OCI-M2 (cell line): ENCODE results near the gene UNC50.

Experiments used
- DNase-seq: peaks from one replicate; lab custom pipeline; 2025; ENCODE audit not compliant: unreplicated experiment; lab: John Stamatoyannopoulos, UW

UNC50 gene, protein sequence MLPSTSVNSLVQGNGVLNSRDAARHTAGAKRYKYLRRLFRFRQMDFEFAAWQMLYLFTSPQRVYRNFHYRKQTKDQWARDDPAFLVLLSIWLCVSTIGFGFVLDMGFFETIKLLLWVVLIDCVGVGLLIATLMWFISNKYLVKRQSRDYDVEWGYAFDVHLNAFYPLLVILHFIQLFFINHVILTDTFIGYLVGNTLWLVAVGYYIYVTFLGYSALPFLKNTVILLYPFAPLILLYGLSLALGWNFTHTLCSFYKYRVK

DNA sequence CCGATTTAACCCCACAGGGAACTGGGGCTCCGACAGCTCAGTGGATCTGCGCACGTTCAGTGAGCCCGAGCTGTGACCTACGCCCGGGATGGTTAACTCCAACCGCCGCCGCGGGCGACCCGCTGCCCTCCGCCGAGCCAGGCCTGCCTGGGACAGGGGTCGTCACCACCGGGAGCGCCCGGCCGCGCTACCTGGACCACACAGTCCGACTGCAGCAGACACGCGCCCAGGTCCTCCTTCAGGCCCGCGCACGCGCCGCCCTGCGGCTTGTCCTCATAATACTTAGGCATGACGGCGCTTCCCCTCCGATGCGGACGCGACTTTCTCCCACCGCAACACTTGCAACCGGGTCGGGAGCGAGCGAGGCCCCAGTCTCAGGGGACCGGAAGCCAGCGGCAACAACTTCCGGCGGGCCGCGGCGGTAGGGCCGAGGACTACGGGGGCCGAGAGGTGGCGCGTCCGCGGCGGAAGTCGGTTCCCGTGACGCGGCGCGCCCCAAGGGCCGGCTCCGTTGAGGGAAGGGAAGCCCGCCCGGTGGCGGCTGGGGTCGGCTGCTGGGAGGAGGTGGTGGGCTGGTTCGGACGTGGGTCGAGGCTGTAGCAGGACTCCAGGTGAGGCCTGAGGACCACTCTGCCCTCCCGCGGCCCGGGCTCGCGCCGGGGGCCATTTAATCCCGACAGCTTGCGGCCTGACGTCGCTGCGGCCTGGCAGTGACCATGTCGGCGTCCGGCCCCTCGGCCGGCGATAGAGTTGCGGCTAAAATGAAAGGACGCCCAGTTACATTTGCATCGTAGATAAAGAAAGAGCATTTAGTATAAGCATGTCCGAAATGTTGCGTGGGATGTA lies at the start of gene UNC50, which contains the start of gene COA5:
Gene UNC50, plus strand, starts transcription at position 474 of the 846 bp plus-strand sequence. CDS start 1,171 bp downstream, outside the sequence.
Gene COA5, minus strand, starts transcription at position 397 of the 846 bp plus-strand sequence. Its CDS starts 107 bp downstream, at position 290.
- peak; percentile 14 for DNase-seq

DNA sequence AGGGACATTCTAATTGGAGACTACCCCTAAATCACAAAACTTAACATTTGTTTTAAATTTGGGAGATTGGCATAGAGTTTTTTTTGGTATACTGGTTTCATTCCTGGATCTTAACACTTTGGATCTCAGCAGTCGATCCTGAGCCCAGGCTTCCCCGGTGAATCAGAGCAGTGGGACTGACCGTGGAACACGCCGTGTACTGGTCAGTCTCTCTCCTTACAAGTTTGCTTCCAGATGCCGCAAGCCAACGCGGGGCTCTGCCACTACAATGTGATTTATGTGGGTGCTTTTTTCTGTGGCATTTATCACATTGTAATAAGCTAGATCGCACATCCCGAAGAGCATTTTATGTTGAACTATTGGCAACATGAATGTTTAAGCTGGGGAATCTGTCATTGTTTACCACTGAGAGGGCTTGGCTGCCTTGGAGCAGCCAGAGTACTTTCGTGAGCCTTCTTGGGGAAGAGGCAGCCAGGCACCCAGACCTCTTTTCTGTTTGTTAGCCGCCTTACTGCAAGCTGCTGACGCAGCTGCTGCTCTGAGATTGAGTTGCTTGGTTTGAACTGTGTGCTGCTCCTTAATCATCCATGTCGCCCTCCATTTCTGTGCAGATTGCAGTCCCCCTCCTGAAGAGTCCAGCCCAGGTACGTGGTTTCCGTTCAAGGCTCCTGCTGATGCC lies 49.4 kb upstream of the UNC50 start:
- DNase-seq, result no peak

DNA sequence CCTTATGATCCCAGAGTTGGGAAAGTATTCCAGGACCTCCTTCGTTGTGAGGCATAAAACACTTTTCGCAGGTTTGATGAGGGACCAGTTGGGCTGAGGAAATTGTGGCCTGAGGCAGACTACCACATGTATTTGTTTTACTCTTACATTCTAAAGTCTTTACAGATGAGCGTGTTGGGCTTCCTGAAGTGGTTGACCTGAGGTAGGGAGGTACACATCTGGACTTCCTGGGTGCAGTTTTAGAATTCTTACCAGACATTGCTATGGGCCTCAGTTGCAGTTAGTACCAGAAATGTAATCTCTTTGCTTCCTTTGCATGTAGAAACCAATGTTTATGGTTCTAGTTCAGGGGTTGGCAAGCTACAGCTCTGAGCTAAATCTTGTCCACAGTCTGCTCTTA lies 48.8 kb upstream of the UNC50 start:
- DNase-seq, result no peak

DNA sequence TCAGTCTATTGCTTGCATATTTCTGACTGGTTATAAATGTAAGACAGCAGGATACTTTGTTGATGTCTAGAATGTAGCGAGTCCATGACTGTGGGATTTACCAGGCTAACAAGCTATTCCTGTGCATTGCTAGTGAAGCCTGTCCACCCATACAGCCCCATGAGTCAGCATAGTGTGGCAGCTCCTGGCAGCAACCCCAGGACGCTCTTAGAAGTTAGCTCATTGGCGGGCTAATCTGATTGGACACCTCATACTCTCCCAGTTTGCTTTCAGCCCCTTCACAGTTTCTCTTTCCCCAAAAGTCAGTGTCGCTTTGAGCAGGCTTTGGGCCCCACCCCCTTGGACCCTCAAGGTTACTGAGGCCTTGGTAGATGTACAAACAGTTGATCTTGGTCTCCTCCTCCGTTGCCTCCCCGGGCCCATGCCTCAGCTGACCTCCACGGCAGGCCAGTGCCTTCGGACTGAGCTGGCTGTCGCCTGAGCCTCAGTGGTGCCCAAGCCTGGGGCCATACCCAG lies 48.1 kb upstream of the UNC50 start:
- no peak for DNase-seq

DNA sequence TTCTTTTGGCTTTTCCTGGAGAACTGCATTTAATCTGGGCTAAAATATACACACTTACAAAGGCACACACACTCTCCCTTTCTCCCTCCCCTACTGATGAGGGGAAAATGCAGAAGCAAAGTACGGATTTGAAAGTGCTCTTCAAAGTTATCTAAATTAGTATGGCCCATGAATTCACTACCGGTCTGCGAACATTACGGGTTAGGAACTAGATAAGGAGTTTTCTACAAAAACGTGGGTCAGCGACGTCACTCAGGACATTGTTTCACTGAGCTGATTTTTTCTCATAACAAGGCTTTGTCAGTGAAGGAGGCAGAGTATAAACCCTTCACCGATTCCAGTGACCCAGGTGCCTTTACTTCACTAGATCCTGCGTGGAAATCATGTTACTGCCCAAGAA lies 47.4 kb upstream of the UNC50 start:
- no peak for DNase-seq

DNA sequence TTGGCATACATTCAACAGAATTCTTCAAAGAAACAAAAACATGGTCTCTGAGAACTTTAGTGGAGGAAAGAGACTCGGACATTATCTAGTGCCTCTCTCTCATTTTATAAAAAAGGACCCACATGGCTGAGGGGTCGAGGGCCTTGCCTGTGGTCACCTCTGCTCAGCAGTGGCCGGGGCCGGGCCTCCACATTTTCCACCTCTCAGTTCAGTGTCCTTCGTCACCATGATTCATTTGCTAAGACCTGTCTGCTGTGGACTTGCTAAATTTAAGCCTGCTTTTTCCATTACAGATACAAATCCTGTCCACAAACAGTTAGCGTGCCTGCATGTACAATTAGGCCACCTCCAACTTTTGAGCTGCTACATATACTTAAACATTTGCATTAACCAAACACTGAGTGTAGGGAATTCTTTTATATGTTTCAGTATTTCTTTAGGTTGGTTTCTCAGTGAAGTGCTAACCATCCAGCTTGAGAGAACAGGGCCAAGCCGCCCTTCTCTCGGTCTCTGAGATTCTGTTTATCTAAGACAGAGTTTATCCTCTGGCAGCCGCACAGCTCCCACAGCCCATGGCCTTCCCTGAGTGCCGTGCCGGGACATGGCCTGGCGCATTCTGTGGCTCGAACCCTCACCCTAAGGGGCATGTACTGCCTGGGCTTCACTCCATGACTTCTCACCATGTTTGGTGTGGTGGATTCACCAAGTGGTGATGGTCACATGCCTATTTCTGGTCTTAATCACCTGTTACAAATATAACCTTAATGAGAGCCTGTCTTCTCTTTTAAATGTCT lies 46.3 kb upstream of the UNC50 start:
- no peak for DNase-seq

DNA sequence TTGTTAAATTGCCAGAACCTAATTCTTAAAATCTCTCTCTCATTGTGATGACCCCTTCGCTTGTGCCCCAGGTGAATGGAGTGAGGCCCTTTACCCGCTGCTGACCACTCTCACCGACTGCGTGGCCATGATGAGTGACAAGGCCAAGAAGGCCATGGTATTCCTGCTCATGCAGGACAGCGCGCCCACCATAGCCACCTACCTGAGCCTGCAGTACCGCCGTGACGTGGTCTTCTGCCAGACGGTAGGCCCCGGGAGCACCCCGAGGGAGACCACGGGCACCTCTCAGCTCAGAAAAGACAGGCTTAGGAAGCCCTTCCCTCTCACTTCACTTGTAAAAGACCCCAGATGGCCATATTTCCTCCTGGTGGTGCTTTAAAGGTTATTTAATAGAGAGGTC lies 45.0 kb upstream of the UNC50 start:
- no peak for DNase-seq

DNA sequence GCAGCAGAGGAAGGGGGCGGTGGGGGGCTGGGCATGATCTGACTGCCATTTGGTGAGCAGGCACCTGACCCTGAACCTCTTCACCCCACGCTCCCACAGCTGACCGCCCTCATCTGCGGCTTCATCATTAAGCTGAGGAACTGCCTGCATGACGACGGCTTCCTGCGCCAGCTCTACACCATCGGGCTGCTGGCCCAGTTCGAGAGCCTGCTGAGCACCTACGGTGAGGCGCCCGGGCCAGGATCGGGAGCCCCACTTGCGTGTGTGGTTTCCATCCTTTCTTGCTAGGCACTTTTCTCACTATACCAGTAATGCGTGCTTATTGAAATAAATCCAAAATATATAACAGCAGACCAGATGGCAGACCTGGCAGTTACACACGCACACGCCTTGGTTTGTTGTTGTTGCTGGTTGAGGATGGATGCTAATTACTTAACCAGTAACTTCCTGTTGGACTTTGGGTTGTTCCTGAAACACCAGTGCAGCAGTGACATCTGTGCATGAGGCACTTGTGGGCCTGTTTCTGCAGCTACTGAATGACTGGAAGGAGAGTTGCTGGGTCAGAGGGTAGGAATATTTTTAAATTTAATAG lies 43.8 kb upstream of the UNC50 start:
- DNase-seq, result no peak

DNA sequence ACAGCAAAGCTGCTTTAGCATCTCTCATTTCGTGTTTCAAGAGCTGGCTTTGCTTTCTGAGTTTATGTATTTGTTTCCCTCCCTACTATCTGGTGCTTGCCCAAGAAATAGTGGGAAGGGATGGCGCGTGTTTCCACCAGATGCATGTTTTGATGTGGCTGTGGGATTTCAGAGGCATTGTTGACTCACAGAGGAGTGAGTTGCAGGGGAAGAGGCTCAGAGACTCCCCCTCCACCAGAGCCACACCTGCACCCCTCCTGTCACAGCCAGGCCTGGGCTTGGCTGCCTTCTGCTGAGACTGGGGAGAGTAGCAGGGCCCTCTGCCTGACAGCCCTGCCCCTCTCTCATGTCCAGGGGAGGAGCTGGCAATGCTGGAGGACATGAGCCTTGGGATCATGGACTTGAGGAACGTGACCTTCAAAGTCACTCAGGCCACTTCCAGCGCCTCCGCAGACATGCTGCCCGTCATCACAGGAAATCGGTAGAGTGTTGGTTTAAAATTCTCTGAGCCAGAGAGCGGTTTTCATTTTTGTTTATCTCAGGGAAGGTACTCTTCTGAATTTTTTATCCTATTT lies 43.0 kb upstream of the UNC50 start:
- no peak for DNase-seq

DNA sequence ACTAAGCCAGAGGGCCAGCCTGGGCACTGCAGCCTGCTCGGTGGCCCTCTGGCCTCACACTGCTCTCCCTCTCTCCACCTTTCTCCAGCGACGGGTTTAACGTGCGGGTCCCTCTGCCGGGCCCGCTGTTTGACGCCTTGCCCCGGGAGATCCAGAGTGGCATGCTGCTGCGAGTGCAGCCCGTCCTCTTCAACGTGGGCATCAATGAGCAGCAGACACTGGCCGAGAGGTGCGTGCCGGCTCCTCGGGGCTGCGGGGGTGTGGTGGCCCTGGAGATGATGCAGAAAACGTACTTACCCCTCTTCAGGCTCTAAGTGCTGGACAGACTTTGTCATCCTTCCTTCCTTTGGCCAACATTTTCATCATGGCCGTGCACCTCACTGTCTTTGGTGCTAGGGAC lies 42.4 kb upstream of the UNC50 start:
- DNase-seq, result no peak

DNA sequence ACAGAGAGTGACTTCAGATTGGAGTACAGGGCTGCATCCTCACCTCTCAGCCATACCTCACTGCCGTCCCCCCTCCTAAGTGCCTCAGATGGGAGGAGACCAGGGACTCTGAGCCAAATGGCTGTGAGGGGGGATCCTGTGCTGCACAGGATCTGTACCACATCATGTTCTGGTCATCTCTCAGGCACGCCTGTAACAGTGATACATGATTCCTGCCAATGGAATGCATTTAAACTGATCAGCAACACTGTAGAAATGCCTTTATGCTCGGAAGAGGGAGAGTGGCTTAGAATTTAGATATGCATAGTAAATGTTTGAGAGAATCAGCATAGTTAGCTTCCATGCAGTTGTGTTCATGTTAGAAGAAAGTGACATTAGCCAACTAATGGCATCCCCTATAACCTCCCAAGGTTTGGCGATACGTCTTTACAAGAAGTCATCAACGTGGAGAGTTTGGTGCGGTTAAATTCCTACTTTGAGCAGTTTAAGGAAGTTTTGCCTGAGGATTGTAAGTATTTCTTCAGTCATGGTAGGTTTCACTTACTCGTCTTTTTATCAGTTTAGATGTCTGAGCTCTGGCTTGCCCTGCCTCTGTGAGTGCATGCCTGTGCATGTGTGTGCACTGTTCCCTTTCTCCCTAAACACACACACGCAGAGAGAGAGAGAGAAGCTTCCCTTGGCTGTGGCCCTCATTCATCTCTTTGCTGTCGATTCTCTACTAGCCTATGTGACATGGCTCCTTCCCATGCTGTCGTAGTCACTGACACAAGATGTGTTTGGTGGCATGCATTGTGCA lies 40.0 kb upstream of the UNC50 start:
- no peak for DNase-seq

DNA sequence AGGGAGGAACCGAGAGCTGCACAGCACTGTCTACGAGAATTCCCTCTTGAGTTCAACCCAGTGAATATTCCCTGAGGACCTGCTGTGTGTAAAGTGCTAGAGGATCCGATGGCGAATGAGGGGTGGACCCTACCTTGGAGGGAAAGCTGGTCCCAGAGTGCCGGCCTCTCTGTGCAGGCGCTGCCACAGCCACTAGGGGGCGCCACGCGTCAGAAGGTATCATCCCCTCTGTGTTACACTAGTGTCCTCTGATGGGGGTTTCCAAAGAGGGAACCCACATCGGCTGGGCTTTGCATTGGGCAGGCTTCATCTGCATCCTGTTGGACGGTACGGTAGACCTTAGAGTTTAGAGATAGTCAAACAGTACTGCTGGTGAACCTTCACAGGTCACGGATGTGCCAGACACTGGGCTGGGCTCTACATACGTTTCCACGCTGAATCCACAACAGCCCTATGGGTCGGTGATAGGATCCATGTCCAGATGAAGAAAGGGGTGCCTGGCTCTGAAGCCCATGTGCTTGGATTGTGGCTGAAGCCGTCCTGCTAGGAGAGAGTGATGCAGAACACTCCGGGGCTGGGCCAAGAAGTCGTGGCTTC lies 39.1 kb upstream of the UNC50 start:
- no peak for DNase-seq

DNA sequence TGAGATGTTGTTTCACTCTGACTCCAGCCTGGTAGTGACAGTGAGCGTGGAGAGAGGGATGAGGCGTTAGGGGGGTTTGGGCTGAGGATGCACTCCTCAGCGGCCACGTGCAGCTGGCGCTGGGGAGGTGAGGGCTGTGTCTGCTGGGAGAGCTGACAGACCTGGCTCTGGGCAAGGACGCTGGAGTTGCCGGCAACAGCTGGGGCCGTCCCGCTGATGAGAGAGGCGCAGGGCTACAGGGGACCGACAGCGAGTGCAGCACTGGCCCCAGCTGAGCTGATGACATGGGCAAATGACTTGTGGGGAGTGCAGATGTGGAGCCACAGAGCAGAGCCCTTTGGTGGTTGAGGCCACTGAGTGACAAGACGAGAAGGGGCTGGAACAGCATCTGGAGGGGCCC lies 38.5 kb upstream of the UNC50 start:
- no peak for DNase-seq

DNA sequence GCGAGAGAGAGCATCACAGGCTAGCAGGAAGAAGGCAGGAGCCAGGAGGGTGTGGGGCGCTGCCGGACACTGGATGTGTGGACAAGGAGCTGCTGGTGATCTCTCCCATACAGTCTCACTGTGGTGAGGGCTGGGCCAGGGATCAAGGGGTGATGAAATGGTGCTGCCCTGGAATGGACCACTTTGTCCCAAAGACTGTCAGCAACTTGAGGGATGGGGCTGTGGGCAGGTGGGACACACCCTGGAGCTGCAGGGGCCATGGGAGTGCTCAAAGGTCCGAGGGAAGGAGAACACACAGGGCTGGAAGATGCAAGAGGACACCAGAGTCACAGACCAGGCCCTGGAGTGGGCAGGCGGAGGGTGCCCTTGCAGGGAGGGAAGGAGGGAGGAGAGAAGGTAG lies 38.0 kb upstream of the UNC50 start:
- no peak for DNase-seq

DNA sequence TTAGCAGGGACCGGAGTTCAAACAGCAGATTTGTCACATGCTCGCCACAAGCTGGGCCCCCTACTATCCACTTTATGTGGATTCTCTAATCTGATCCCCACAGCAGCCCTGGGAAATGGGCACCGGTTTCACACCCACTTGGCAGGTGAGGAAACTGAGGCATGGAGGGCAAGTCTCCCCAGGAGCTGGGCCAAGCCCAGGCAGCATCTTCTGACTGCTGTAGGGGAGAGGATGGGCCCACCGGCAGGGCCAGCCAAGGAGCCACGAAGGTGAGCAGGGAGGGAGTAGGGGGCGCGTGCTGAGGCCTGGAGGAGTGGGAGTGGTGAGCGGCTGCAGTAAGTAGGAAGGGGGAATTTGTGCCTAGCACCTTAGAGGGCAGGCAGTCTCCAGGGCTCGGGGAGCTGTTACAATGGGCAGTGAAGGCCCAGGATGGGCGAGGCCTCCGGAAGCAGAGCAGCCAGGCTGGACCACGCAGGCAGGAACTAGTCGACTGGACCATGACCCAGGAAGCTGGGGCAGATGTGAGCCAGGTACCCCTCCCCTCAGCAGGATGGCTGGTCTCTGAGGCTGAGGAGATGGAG lies 37.2 kb upstream of the UNC50 start:
- no peak for DNase-seq

DNA sequence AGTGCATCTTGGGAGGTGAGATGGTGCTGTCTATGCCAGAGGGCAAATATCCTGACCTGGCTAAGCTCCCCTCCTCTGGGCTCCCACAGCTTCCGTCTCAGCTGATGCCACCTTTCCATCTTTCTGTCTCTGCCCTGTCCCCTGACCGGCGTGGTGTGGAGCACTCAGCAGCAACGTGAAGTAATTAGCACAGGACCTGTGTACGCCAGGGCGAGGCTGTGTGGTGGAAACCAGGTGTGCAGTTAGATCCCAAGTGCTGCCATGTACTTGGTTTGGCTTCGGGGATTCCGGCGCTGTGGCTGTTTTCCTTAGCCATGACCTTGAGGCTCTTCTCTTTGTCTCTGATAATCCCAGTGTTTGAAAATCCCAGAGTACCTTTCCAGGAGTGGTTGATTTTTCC lies 36.6 kb upstream of the UNC50 start:
- DNase-seq, result no peak

DNA sequence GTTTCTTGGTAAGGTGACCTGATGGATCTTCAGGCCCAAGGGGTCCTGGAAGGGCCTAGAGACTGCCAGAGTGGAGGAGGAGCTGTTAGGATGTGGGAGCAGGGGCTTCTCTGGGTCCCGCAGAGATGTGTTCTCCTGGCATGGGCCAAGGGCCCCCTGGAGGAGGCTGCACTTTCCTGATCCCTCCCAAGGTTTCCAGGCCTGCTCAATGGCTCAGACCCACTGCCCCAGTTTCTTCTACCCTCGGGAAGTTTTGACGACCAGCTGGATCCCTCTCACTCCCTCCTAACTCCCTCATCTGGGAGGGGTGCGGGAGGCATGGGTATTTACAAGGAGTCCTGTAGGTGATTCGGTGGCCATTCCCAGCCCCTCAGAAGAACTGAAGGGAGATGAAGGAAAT lies 36.2 kb upstream of the UNC50 start:
- DNase-seq, result no peak

DNA sequence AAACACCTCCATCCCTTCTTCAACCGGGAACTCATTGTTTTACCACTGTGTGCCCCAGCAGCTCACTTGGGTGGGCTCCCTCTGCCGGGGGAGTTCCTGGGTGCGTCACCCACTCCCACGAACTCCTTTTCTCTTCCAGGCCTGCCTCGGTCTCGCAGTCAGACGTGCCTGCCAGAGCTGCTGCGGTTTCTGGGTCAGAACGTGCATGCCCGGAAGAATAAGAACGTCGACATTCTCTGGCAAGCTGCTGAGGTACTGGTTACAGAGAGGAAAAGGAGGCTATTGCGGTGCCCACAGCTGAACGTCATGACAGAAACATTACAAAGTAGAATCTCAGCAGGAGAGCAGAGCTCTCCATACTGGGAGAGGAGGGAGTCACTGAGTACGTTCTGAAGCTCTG lies 35.7 kb upstream of the UNC50 start:
- no peak for DNase-seq

DNA sequence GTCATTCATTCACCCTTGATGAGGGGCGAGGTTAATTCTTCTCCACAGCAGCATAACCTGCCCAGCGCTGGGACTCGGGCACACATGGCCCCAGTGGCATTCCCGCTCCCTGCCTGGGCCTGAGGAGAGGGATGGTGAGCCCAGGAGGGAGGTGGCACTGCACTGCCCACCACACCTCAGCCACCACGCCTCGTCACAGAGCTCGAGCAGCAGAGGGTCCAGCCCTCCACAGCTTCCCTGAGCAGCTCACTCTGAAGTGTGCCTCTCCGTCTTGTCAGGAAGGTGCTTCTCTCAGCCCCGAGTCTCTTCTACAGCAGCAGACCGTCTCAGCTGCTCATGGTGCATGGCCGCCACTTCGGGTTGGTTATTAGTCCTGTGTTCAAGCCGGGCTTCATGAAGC lies 35.0 kb upstream of the UNC50 start:
- DNase-seq, result no peak
